HCT116 (cell line): ENCODE results near the gene DTNB. TPM values are rescaled to one million over a fixed set of nuclear protein-coding genes. Genes with fewer than 3 reads are reported as not detected.

Experiments
- ATAC-seq: fragments of 200-7000 bp; cut with Tn5 transposase; 2 replicates; pipeline ENCODE4 v1.9.1; 2020; ENCODE audit warnings: mild to moderate bottlenecking, moderate library complexity
- BruUV-seq: library from RNA; stranded (reverse); fragments of 400-500 nt; replicated peaks from 2 replicates; lab custom pipeline; 2021; lab: Mats Ljungman, UMichigan
- CTCF ChIA-PET: fragments of 300-600 bp; sonication (Branson Sonifier 250); formaldehyde crosslinking; loops from one replicate; lab custom pipeline; 2021; ENCODE audit warnings: antibody characterized with exemption; lab: Charles Lee
- POLR2A ChIA-PET: fragments of 300-600, 350-600 bp; sonication (Branson Sonifier 250); formaldehyde crosslinking; loops from one replicate; lab custom pipeline; 2021; ENCODE audit warnings: antibody characterized with exemption; lab: Charles Lee
- RAD21 ChIA-PET, 2 experiments: fragments of 300-600 bp; sonication (Branson Sonifier 250); formaldehyde crosslinking; loops; one replicate each; lab custom pipeline; 2023; ENCODE audit warnings: low total read pairs in 2 of 2; ENCODE audit not compliant: uncharacterized antibody in 2 of 2, unreplicated experiment in 2 of 2, low non-redundant PET in 1 of 2; lab: Charles Lee
- DNase-seq: peaks from one replicate; pipeline ENCODE4 v3.0.0-alpha.2; 2010; ENCODE audit warnings: low read depth, low spot score
- H2AFZ ChIP-seq: fragments of 200-600 bp; shearing (Covaris generic), sonication (generic); 2 replicates; pipeline ENCODE4 v1.6.1; 2017; ENCODE audit warnings: low read depth, mixed run types, mixed read lengths, antibody characterized with exemption, low read length; ENCODE audit not compliant: poor library complexity, severe bottlenecking
- H3K27ac ChIP-seq: 2 replicates; pipeline ENCODE4 v1.5.1; 2012; ENCODE audit warnings: low read depth, low read length
- H3K27me3 ChIP-seq: fragments of 200-600 bp; sonication (generic); 2 replicates; pipeline ENCODE4 v1.6.1; 2016; ENCODE audit warnings: mixed run types, low read length, mixed read lengths; ENCODE audit not compliant: insufficient read depth
- H3K36me3 ChIP-seq, 2 experiments: fragments of 200-500 bp in 1 of 2; fragments of 200-600 bp in 1 of 2; sonication (Bioruptor generic) in 1 of 2; sonication (generic) in 1 of 2; 2 replicates each; pipeline versions ENCODE4 v1.5.1 to v1.6.1; 2014 to 2016; ENCODE audit warnings: low read length in 2 of 2, inconsistent platforms in 1 of 2, mixed read lengths in 1 of 2, mixed run types in 1 of 2; ENCODE audit not compliant: insufficient read depth in 2 of 2, control insufficient read depth in 1 of 2
- H3K4me1 ChIP-seq, 2 experiments: fragments of 200-600 bp in 1 of 2; sonication (generic) in 1 of 2; 2 replicates each; pipeline versions ENCODE4 v1.5.1 to v1.6.1; 2012 to 2017; ENCODE audit warnings: low read length in 2 of 2, inconsistent platforms in 1 of 2, mild to moderate bottlenecking in 1 of 2, mixed read lengths in 1 of 2, mixed run types in 1 of 2, moderate library complexity in 1 of 2; ENCODE audit not compliant: insufficient read depth in 2 of 2, control insufficient read depth in 1 of 2
- H3K4me2 ChIP-seq: fragments of 200-600 bp; sonication (generic); 2 replicates; pipeline ENCODE4 v1.6.1; 2017; ENCODE audit warnings: mixed run types, low read length, mixed read lengths
- H3K4me3 ChIP-seq, 2 experiments: fragments of 200-600 bp in 1 of 2; sonication (generic) in 1 of 2; replicated peaks in 1 of 2; 2 replicates each; pipeline ENCODE4 v1.5.1; 2011 to 2016; ENCODE audit warnings: low read length in 2 of 2, control low read depth in 1 of 2, low read depth in 1 of 2, mild to moderate bottlenecking in 1 of 2, mixed read lengths in 1 of 2, mixed run types in 1 of 2
- H3K79me2 ChIP-seq: fragments of 200-600 bp; sonication (generic); 2 replicates; pipeline ENCODE4 v1.6.1; 2017; ENCODE audit warnings: mild to moderate bottlenecking, mixed run types, low read length, moderate library complexity, mixed read lengths; ENCODE audit not compliant: insufficient read depth
- H3K9ac ChIP-seq: fragments of 200-600 bp; sonication (generic); 2 replicates; pipeline ENCODE4 v1.6.1; 2016; ENCODE audit warnings: low read length, mixed read lengths
- H3K9me2 ChIP-seq: fragments of 200-600 bp; sonication (generic), shearing (Covaris generic); 2 replicates; pipeline ENCODE4 v1.6.1; 2017; ENCODE audit warnings: mixed run types, mild to moderate bottlenecking, moderate library complexity; ENCODE audit not compliant: insufficient read depth
- H3K9me3 ChIP-seq, 2 experiments: fragments of 200-500 bp in 1 of 2; fragments of 200-600 bp in 1 of 2; sonication (Bioruptor generic) in 1 of 2; sonication (generic) in 1 of 2; 2 replicates each; pipeline ENCODE4 v1.6.1; 2014 to 2017; ENCODE audit warnings: low read length in 2 of 2, mixed read lengths in 2 of 2, inconsistent platforms in 1 of 2, low read depth in 1 of 2, mild to moderate bottlenecking in 1 of 2, mixed run types in 1 of 2, moderate library complexity in 1 of 2; ENCODE audit not compliant: control insufficient read depth in 1 of 2, insufficient read depth in 1 of 2
- H4K20me1 ChIP-seq: fragments of 200-600 bp; sonication (generic), shearing (Covaris generic); 2 replicates; pipeline ENCODE4 v1.6.1; 2017; ENCODE audit warnings: mixed run types, mild to moderate bottlenecking, moderate library complexity; ENCODE audit not compliant: insufficient read depth
- CBX3 ChIP-seq: IDR thresholded peaks from 2 replicates; pipeline ENCODE4 v1.6.1; 2012; ENCODE audit warnings: low read depth
- ELF1 ChIP-seq: IDR thresholded peaks from 2 replicates; pipeline ENCODE4 v1.6.1; 2012; ENCODE audit warnings: low read depth, borderline replicate concordance
- EZH2 ChIP-seq: fragments of 200-600 bp; sonication (generic); IDR thresholded peaks from 2 replicates; pipeline ENCODE4 v1.6.1; 2017; ENCODE audit warnings: antibody characterized with exemption, mixed run types
- EZH2phosphoT487 ChIP-seq: fragments of 200-600 bp; IDR thresholded peaks from 2 replicates; pipeline ENCODE4 v1.6.1; 2018; ENCODE audit warnings: antibody characterized with exemption, borderline replicate concordance
- MAX ChIP-seq: IDR thresholded peaks from 2 replicates; pipeline ENCODE4 v1.6.1; 2012
- POLR2A ChIP-seq: IDR thresholded peaks from 2 replicates; pipeline ENCODE4 v1.7.0; 2011; ENCODE audit warnings: borderline replicate concordance; ENCODE audit not compliant: insufficient read depth, insufficient read length; ENCODE audit errors: extremely low read depth
- POLR2AphosphoS5 ChIP-seq: IDR thresholded peaks from 2 replicates; pipeline ENCODE4 v1.6.1; 2011; ENCODE audit warnings: mild to moderate bottlenecking, low read depth, low read length, moderate library complexity
- SP1 ChIP-seq: IDR thresholded peaks from 2 replicates; pipeline ENCODE4 v1.6.1; 2012; ENCODE audit warnings: low read depth
- SRF ChIP-seq: IDR thresholded peaks from 2 replicates; pipeline ENCODE4 v1.6.1; 2012; ENCODE audit warnings: low read depth
- TCF7L2 ChIP-seq: IDR thresholded peaks from 2 replicates; pipeline ENCODE4 v1.7.0; 2011; ENCODE audit warnings: borderline replicate concordance, inconsistent platforms; ENCODE audit not compliant: insufficient read depth, insufficient read length; ENCODE audit errors: extremely low read depth
- intact Hi-C: fragments of 100-400 bp; cut with micrococcal nuclease; formaldehyde crosslinking; loops from 2 replicates; pipeline ENCODE4 v1.10.0; 2022
- total RNA-seq: library from RNA; stranded (reverse); gene quantifications from one replicate; pipeline ENCODE4 v1.2.1, GENCODE V29; 2021; ENCODE audit not compliant: unreplicated experiment
- TF ChIP-seq, protein P1 (sequence below): IDR thresholded peaks from 2 replicates; pipeline ENCODE4 v1.6.1; 2011; ENCODE audit warnings: mild to moderate bottlenecking, low read length, moderate library complexity; ENCODE audit not compliant: insufficient replicate concordance; ENCODE audit errors: extremely low read depth

The DTNB gene
- total RNA-seq, 1 experiment from 2014 or later = 30.2 TPM

GRCh38 chr2:25514043-25514637 lies 159.2 kb downstream of the DTNB start:
- H3K4me3 ChIP-seq = no peak overlapping the region
- H3K9me3 ChIP-seq = no peaks in the 10 kb centered on the region
- BruUV-seq = no TSS peak
- H3K79me2 ChIP-seq = no peaks in the 10 kb centered on the region
- TF ChIP-seq EZH2phosphoT487 (no peak), SRF (no peak), POLR2A (no peak), MAX (no peak), POLR2AphosphoS5 (no peak), TCF7L2 (no peak), EZH2 (no peak), ELF1 (no peak), SP1 (no peak), CBX3 (no peak)
- TF ChIP-seq, protein P1, sequence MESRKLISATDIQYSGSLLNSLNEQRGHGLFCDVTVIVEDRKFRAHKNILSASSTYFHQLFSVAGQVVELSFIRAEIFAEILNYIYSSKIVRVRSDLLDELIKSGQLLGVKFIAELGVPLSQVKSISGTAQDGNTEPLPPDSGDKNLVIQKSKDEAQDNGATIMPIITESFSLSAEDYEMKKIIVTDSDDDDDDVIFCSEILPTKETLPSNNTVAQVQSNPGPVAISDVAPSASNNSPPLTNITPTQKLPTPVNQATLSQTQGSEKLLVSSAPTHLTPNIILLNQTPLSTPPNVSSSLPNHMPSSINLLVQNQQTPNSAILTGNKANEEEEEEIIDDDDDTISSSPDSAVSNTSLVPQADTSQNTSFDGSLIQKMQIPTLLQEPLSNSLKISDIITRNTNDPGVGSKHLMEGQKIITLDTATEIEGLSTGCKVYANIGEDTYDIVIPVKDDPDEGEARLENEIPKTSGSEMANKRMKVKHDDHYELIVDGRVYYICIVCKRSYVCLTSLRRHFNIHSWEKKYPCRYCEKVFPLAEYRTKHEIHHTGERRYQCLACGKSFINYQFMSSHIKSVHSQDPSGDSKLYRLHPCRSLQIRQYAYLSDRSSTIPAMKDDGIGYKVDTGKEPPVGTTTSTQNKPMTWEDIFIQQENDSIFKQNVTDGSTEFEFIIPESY = no peak
- DNase-seq = no peak
- H2AFZ ChIP-seq = no peak overlapping the region
- H3K4me2 ChIP-seq = no peak overlapping the region
- CTCF ChIA-PET = no interaction called here
- POLR2A ChIA-PET = no interaction called here
- no peaks in the 10 kb centered on the region for H3K27me3 ChIP-seq
- H3K9ac ChIP-seq = no peak overlapping the region
- H4K20me1 ChIP-seq = no peaks in the 10 kb centered on the region
- intact Hi-C loops = no loop called here
- H3K4me1 ChIP-seq = peaks cover 2 to 3% of the 10 kb centered on the region in 2 experiments; a peak in 1 of 4 replicates
- H3K36me3 ChIP-seq = no peaks in the 10 kb centered on the region
- ATAC-seq = no peak
- no peaks in the 10 kb centered on the region for H3K9me2 ChIP-seq
- no peak overlapping the region for H3K27ac ChIP-seq
- RAD21 ChIA-PET = no interaction called here
